ENCODE measurements around the gene ZSCAN5B. TPM values are rescaled to one million over a fixed set of nuclear protein-coding genes. Genes with fewer than 3 reads are reported as not detected.

The ZSCAN5B gene
- polyA plus RNA-seq, 1 donor from 2014 or later = 0.10 TPM

DNA sequence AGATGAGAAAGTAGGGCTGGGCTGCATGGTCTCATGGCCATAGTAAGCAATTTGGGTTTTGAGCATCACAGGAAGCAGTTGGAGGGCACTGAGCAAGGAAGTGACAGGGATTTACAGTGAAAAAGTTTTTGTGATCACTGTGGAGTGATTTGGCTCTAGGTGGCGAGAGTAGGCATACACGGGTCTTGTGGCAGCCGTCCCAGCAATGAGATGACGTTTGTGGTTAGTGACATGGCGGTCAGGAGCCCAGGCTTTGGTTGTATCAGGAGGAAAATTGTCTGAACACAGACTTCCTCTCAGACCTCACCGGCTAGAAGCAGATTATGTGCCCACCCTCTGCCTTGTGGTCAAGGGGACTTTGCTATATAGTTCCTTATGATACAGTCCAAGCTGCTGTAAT lies 53.2 kb downstream of the ZSCAN5B start:
- Mint-ChIP-seq H3K4me1 (peaks cover 10 to 17% (median 16%) of the 10 kb centered on the region in 3 donors), H3K27me3 (no peaks in the 10 kb centered on the region), H3K27ac (peak overlapping the region in 1 of 3 donors; percentile 37), H3K9me3 (no peaks in the 10 kb centered on the region), H3K36me3 (no peaks in the 10 kb centered on the region), H3K4me3 (peak overlapping the region in 1 of 4 donors; percentile 71)

DNA sequence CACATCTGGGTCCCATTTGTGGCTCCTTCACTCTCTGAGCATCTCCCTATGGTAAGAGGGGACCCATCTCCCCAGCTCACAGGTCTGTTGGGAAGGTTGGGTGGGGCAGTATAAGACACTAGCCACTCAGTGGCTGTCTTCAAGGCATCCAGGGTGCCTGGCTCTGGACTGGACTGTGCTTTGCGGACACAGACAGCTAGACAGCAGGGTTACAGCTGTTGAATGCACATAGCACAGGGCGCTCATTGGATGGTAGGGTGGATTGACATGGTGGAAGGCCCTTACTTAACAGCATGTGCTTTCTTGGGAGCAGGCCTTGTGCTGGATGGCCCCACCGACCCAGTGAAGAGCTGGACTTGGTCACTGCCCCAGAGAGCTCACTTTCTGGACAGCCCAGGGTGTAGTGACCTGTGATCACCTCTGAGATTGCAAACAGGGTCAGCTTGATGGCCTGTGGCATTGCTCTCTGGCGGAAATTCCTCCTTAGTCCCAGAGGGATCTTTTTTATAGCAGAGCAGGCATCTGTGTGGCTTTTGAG lies 54.6 kb downstream of the ZSCAN5B start:
- H3K27me3 Mint-ChIP-seq = no peaks in the 10 kb centered on the region
- H3K4me1 Mint-ChIP-seq = peaks cover 12 to 17% (median 16%) of the 10 kb centered on the region in 3 donors
- H3K36me3 Mint-ChIP-seq = peaks cover 2% of the 10 kb centered on the region
- no peaks in the 10 kb centered on the region for H3K9me3 Mint-ChIP-seq
- peak overlapping the region in 2 of 3 donors; percentile 63 to 71 for H3K27ac Mint-ChIP-seq
- peak overlapping the region in 1 of 4 donors; percentile 45 for H3K4me3 Mint-ChIP-seq

DNA sequence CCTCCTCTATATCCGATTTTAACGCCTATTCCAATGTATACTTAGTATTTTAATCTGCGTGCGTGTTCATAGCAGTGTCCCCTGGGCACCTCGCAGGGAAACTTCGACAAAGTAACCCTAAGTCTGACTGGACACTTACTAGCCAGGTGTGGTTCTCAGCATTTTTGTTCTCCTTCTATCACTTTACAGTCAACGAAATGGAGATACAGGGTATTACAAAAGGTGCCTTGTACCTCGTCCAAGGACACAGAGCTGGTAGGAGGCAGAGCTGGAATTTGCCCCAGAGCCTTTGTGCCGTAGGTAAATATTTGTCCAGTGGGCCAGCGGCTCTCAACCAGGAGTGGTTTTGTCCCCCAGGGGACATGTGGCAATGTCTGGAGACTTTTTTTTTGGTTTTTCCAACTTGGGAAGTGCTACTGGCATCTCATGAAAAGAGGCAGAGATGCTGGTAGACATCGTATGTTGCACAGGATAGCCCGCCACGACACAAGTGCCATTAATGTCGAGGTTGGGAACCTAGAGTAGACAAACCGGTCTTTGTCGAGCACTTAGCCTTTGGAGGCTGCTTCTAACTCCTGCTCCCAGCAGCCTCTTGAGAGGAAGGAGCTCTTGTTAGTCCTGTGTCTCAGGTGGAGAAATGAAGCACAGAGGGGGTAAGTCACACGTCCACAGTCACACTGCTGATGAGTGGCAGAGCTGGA lies 55.3 kb downstream of the ZSCAN5B start:
- peaks cover 2% of the 10 kb centered on the region for H3K36me3 Mint-ChIP-seq
- H3K4me1 Mint-ChIP-seq = peaks cover 12 to 17% (median 16%) of the 10 kb centered on the region in 3 donors
- H3K9me3 Mint-ChIP-seq = no peaks in the 10 kb centered on the region
- peak overlapping the region; percentile 62 to 94 (median 76) for H3K27ac Mint-ChIP-seq
- H3K4me3 Mint-ChIP-seq = peak overlapping the region; percentile 70 to 91 (median 88)
- no peaks in the 10 kb centered on the region for H3K27me3 Mint-ChIP-seq

DNA sequence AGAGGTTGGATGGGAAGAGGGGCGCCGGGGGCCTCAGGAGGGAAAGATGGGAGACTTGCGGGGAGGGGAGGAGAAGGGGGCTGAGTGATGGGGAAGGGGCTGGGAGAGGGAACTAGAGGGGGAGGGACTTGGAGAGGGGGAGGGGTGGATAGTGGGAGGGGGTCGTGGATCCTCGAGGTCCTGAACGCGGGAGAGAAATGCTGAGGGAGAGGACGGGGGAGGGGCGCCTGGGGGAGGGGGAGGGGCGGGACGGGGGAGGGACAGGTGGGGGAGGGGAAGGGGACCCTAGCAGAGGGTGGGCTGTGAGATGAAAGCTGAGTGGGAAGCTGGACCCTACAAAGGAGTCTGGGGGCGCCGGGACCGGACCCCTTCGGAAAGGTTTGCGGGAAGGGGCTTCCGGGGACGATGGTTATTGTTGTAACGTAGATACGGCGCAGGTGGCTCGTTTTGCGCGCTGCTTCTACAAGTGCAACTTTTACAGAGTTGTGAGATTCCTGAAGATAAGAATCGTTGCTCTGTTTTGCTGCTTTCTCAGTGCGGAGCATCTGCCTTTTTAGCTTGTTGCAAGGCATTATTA lies 56.1 kb downstream of the ZSCAN5B start:
- Mint-ChIP-seq H3K4me3 (peak overlapping the region; percentile 90 to 99 (median 96)), H3K9me3 (no peaks in the 10 kb centered on the region), H3K27ac (peak overlapping the region in 2 of 3 donors; percentile 76 to 98), H3K4me1 (peaks cover 12 to 17% (median 16%) of the 10 kb centered on the region in 3 donors), H3K36me3 (peaks cover 2% of the 10 kb centered on the region), H3K27me3 (no peaks in the 10 kb centered on the region)

DNA sequence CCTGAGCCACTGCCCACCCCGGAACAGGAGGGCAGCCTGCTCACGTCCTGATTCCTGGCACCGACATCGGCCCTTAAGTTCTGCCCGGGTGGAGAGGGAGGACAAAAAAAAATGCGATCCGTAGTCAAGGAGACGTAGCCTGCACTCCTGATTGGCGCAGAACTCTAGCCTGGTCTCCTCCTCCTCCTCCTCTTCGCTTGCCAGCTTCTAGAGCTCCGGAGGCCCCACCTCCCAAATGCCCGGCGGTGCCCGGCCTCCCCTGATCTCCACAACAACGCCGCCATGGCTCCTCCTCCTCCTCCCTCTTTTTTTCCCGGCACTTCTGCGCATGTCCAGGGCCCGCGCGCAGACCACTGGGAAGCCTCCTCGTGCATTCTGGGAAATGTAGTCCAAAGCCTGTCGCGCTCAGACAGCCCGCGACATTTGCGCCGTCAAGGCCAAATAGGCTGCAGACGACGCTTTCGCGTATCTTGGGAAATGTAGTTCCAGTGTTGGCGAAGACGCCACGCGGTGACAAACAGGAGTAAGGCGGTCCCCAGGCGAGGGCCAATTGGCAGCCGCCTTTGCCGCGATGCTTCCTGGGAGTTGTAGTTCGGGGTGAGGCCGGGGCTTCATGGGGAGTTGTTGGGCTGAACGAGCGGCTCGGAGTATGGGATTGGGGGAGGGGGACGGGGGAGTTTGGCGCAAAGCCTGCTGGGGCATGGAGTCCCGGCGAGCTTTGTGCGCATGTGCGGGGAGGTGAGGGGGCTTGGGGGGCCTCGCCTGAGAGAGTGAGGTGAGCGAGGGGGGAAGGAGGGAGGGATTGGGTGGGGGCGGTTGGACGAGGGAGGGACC lies 56.8 kb downstream of the ZSCAN5B start, which contains the start of gene ZNF444:
Gene ZNF444, plus strand, starts transcription at position 705 of the 834 bp plus-strand sequence. CDS start 5,625 bp downstream, outside the sequence.
- H3K4me3 Mint-ChIP-seq = peak within 1 kb of the TSS; percentile 90 to 99 (median 96)
- peaks cover 15 to 17% (median 16%) of the 10 kb centered on the region in 3 donors for H3K4me1 Mint-ChIP-seq
- peaks cover 2% of the 10 kb centered on the region for H3K36me3 Mint-ChIP-seq
- H3K27me3 Mint-ChIP-seq = no peaks in the 10 kb centered on the region
- no peaks in the 10 kb centered on the region for H3K9me3 Mint-ChIP-seq
- peak within 1 kb of the TSS; percentile 91 to 98 (median 97) for H3K27ac Mint-ChIP-seq

DNA sequence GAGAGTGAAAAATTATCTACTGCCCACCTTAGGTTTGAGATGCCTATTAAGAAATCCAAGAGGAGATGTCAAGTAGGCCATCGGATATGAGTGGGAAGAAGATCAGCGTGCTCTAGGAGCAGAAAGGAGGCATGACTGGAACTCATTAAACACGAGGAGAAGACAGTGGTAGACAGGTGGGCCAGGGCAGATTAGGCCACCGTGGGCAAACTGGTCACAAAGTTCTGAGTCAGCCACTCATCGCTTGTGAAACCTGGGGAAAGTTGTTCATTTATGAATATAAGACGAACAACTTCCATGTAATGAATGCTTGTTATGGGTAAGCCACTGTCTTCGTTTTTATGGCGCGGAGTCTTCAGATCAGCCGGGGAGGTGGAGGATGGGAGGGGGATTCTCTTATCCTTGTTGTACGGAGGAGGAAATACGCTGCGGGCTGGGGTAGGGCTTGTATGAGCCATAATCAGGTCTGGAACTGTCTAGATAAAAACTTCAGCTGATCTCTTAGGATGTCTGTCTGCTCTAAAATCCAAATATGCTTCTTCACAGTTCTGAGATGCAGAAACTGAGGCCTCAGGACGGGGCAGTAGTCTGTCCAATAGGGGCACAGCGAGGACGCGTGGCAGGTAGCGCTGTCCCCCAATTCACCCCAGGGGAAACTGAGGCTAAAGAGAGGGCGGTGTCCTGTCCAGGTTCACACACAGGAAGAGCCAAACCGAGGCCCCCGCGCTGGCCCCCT lies 57.6 kb downstream of the ZSCAN5B start:
- no peaks in the 10 kb centered on the region for H3K27me3 Mint-ChIP-seq
- H3K4me3 Mint-ChIP-seq = peak overlapping the region; percentile 89 to 99 (median 96)
- H3K4me1 Mint-ChIP-seq = peaks cover 15 to 17% (median 16%) of the 10 kb centered on the region in 3 donors
- H3K9me3 Mint-ChIP-seq = no peaks in the 10 kb centered on the region
- peak overlapping the region; percentile 91 to 98 (median 97) for H3K27ac Mint-ChIP-seq
- peaks cover 2% of the 10 kb centered on the region for H3K36me3 Mint-ChIP-seq

Other genes starting within 250 kb of the ZSCAN5B start
- gene NLRP8, start 250.0 kb downstream of the ZSCAN5B start, polyA plus RNA-seq = not detected
- not detected for gene NLRP5, start 211.0 kb downstream of the ZSCAN5B start, polyA plus RNA-seq
- 2.8 TPM for gene ZNF787, start 76.5 kb downstream of the ZSCAN5B start, polyA plus RNA-seq
- gene ZNF444, start 56.5 kb downstream of the ZSCAN5B start, polyA plus RNA-seq = 19.5 TPM
- gene GALP, start 21.8 kb downstream of the ZSCAN5B start, polyA plus RNA-seq = not detected
- not detected for gene ZSCAN5C, start 4.5 kb upstream of the ZSCAN5B start, polyA plus RNA-seq
- gene EDDM13, start 75.0 kb upstream of the ZSCAN5B start, polyA plus RNA-seq = not detected
- 7.0 TPM for gene ZSCAN5A, start 117.1 kb upstream of the ZSCAN5B start, polyA plus RNA-seq
- gene ZNF582, start 195.8 kb upstream of the ZSCAN5B start, polyA plus RNA-seq = 7.3 TPM
- 10.1 TPM for gene ZNF583, start 206.5 kb upstream of the ZSCAN5B start, polyA plus RNA-seq

All from IgD-negative memory B cell (primary cell).